ENCODE results near the gene KDM1A. TPM values are rescaled to one million over a fixed set of nuclear protein-coding genes. Genes with fewer than 3 reads are reported as not detected.

KDM1A gene
- total RNA-seq, 3 donors from 2014 or later = 41.6 to 73.2 (median 68.5) TPM

DNA sequence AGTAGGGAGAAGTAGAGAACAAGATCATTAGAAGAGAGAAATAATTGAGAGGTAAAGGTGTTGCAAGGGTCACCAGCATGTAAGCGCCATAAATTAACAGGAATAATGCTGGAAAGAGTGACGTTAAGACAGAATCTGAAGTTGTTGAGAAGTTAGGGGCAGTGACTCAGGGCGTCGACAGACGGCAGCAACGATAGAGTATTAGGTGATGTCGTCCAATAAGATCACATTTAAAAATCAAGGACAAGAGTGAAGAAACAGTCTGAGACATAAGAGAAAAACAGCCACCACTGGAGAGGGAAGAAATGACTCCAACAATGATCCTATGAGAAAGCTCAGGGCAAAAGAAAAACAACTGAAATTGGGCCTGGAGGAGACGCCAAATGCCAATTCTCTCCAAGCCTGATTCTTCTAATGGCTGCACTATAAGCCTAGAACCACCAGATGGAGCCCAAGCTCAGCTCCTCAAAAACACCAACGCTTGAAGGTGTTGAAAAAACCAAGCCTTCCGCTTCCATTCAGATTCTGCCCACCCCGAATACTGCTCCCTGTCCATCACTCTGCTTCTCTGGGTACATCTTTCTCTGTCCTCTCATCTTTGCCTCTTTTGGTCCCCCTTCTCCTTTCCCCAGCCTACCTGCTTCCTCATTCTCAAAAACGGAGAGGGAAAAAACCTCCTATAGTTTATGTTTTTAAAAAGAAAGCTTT is 79.3 kb downstream of the KDM1A start:
- Histone ChIP-seq H3K27ac (peak overlapping the region in 1 of 2 donors; percentile 37), H3K4me3 (no peak overlapping the region), H3K27me3 (no peaks in the 10 kb centered on the region), H3K36me3 (no peaks in the 10 kb centered on the region), H3K4me1 (peaks cover 3 to 5% of the 10 kb centered on the region in 2 donors), H3K9me3 (no peaks in the 10 kb centered on the region)
- TF ChIP-seq POLR2A (IDR thresholded peaks at IDR 0.05) (no peak), POLR2AphosphoS5 (IDR thresholded peaks at IDR 0.05) (peak in 1 of 3 donors; percentile 47)
- TF ChIP-seq, protein P1, sequence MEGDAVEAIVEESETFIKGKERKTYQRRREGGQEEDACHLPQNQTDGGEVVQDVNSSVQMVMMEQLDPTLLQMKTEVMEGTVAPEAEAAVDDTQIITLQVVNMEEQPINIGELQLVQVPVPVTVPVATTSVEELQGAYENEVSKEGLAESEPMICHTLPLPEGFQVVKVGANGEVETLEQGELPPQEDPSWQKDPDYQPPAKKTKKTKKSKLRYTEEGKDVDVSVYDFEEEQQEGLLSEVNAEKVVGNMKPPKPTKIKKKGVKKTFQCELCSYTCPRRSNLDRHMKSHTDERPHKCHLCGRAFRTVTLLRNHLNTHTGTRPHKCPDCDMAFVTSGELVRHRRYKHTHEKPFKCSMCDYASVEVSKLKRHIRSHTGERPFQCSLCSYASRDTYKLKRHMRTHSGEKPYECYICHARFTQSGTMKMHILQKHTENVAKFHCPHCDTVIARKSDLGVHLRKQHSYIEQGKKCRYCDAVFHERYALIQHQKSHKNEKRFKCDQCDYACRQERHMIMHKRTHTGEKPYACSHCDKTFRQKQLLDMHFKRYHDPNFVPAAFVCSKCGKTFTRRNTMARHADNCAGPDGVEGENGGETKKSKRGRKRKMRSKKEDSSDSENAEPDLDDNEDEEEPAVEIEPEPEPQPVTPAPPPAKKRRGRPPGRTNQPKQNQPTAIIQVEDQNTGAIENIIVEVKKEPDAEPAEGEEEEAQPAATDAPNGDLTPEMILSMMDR (IDR thresholded peaks at IDR 0.05) = peak; percentile 90 to 95 (median 94)
- intact Hi-C loops (cut with DNase I; ENCODE audit: low total_unique reads) = loop anchor here (5.0 kb wide), 1 partner anchor 84 kb away; no protein-coding TSS in a partner anchor
- peak in 1 of 2 donors; percentile 53 for DNase-seq (ENCODE audit: low spot score in 2 of 2)

DNA sequence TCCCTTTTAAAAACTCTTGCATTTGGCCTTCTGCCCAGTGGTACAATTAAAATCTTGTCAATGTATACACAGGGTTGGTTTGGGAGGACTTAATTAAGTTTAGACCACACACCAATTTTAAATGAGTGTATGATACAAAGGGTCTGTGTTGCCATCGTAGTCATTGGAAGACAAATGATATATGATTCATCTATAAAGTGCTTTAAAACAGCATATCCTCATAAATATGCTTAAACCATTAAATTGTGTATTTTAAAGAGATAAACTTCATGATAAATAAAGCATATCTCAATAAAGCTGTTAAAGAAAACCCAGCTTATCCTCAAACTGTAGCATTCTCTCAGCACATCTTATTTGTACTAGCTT is 79.9 kb downstream of the KDM1A start:
- Histone ChIP-seq H3K36me3 (no peaks in the 10 kb centered on the region), H3K4me3 (no peak overlapping the region), H3K27ac (peak overlapping the region in 1 of 2 donors; percentile 73), H3K9me3 (no peaks in the 10 kb centered on the region), H3K4me1 (peaks cover 3 to 5% of the 10 kb centered on the region in 2 donors), H3K27me3 (no peaks in the 10 kb centered on the region)
- intact Hi-C loops (cut with DNase I; ENCODE audit: low total_unique reads) = loop anchor here (5.0 kb wide), 1 partner anchor 83 kb away; no protein-coding TSS in a partner anchor
- no peak for TF ChIP-seq POLR2A (IDR thresholded peaks at IDR 0.05)
- no peak for TF ChIP-seq POLR2AphosphoS5 (IDR thresholded peaks at IDR 0.05)
- no peak for DNase-seq (ENCODE audit: low spot score in 2 of 2)

- TF ChIP-seq POLR2AphosphoS5 (IDR thresholded peaks at IDR 0.05) (peak; percentile 64 to 76 (median 69)), POLR2A (IDR thresholded peaks at IDR 0.05) (no peak)
- TF ChIP-seq, protein P1 (IDR thresholded peaks at IDR 0.05) = peak in 1 of 3 donors; percentile 27
- H3K27me3 ChIP-seq = no peaks in the 10 kb centered on the region
- intact Hi-C loops (cut with DNase I; ENCODE audit: low total_unique reads) = no loop called here
- H3K4me1 ChIP-seq = peaks cover 3 to 5% of the 10 kb centered on the region in 2 donors
- H3K36me3 ChIP-seq = no peaks in the 10 kb centered on the region
- peak in 1 of 2 donors; percentile 70 for DNase-seq (ENCODE audit: low spot score in 2 of 2)
- H3K4me3 ChIP-seq = no peak overlapping the region
- H3K27ac ChIP-seq = peak overlapping the region; percentile 72 to 73
- H3K9me3 ChIP-seq = no peaks in the 10 kb centered on the region
These were observed 80.9 kb downstream of the KDM1A start for GRCh38 chr1:23100074-23100748.

GRCh38 chr1:23101101-23101827 is 82.0 kb downstream of the KDM1A start:
- peak overlapping the region; percentile 72 to 73 for H3K27ac ChIP-seq
- H3K9me3 ChIP-seq = no peaks in the 10 kb centered on the region
- peaks cover 3 to 5% of the 10 kb centered on the region in 2 donors for H3K4me1 ChIP-seq
- H3K36me3 ChIP-seq = no peaks in the 10 kb centered on the region
- DNase-seq (ENCODE audit: low spot score in 2 of 2) = no peak
- H3K27me3 ChIP-seq = no peaks in the 10 kb centered on the region
- H3K4me3 ChIP-seq = no peak overlapping the region
- intact Hi-C loops (cut with DNase I; ENCODE audit: low total_unique reads) = no loop called here
- no peak for TF ChIP-seq POLR2A (IDR thresholded peaks at IDR 0.05)
- TF ChIP-seq POLR2AphosphoS5 (IDR thresholded peaks at IDR 0.05) = no peak
- TF ChIP-seq, protein P1 (IDR thresholded peaks at IDR 0.05) = no peak

DNA sequence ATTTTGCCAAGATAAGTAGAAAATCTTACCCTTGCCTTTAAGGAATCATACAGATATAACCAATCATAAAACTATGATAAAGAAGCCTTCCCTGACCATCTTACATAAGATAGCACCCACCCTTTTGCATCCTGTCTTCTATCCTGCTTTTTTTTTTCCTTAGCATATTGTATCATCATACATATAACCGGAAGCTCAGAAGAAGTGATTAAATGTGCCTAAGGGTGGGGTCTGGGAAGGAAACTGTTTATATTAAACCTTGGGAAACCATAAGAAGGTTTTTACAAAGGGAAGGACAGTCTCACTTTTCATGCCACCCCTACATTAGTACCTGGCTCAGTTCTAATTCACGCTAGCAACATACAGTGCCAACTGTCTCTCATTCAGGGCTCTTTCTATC is 82.6 kb downstream of the KDM1A start:
- intact Hi-C loops (cut with DNase I; ENCODE audit: low total_unique reads) = no loop called here
- Histone ChIP-seq H3K27ac (peak overlapping the region; percentile 14 to 72), H3K4me1 (peaks cover 3 to 5% of the 10 kb centered on the region in 2 donors), H3K27me3 (no peaks in the 10 kb centered on the region), H3K4me3 (no peak overlapping the region), H3K36me3 (no peaks in the 10 kb centered on the region), H3K9me3 (no peaks in the 10 kb centered on the region)
- TF ChIP-seq POLR2A (IDR thresholded peaks at IDR 0.05) (no peak), POLR2AphosphoS5 (IDR thresholded peaks at IDR 0.05) (no peak)
- TF ChIP-seq, protein P1 (IDR thresholded peaks at IDR 0.05) = no peak
- no peak for DNase-seq (ENCODE audit: low spot score in 2 of 2)
